ENCODE measurements around the gene ATP11C. TPM values are rescaled to one million over a fixed set of nuclear protein-coding genes. Genes with fewer than 3 reads are reported as not detected.
"Not testable (repeated sequence)": the region's sequence is repeated elsewhere in the genome, so short reads cannot be mapped to it uniquely, and the experiment has no call there.

The ATP11C gene
- total RNA-seq, 2 donors from 2014 or later = 9.1 to 15.3 TPM

- DNase-seq = no peak
- intact Hi-C loops (cut with DNase I) = no loop called here
Measured at GRCh38 chrX:139969286-139969685, 36.4 kb upstream of the ATP11C start.

GRCh38 chrX:139967750-139968149 is 34.9 kb upstream of the ATP11C start:
- Histone ChIP-seq H3K4me1 (no peaks in the 10 kb centered on the region), H3K36me3 (no peaks in the 10 kb centered on the region), H3K9me3 (no peaks in the 10 kb centered on the region), H3K27me3 (no peaks in the 10 kb centered on the region), H3K4me3 (no peak overlapping the region), H3K9ac (ENCODE audit: low read depth in 2 of 2, low read length in 2 of 2) (no peak overlapping the region), H3K27ac (no peak overlapping the region)
- no peak for DNase-seq
- intact Hi-C loops (cut with DNase I) = no loop called here
- no peak for TF ChIP-seq CTCF (IDR thresholded peaks at IDR 0.05)

More at GRCh38 chrX:139969286-139969685, 36.4 kb upstream of the ATP11C start:
- no peak for TF ChIP-seq CTCF (IDR thresholded peaks at IDR 0.05)
- Histone ChIP-seq H3K9me3 (no peaks in the 10 kb centered on the region), H3K27me3 (no peaks in the 10 kb centered on the region), H3K4me3 (no peak overlapping the region), H3K4me1 (no peaks in the 10 kb centered on the region), H3K9ac (ENCODE audit: low read depth in 2 of 2, low read length in 2 of 2) (no peak overlapping the region), H3K27ac (no peak overlapping the region), H3K36me3 (no peaks in the 10 kb centered on the region)

- Histone ChIP-seq H3K4me1 (no peaks in the 10 kb centered on the region), H3K4me3 (no peak overlapping the region), H3K9ac (ENCODE audit: low read depth in 2 of 2, low read length in 2 of 2) (no peak overlapping the region), H3K36me3 (no peaks in the 10 kb centered on the region), H3K27ac (no peak overlapping the region), H3K9me3 (no peaks in the 10 kb centered on the region), H3K27me3 (no peaks in the 10 kb centered on the region)
- DNase-seq = peak; percentile 22
- intact Hi-C loops (cut with DNase I) = no loop called here
- TF ChIP-seq CTCF (IDR thresholded peaks at IDR 0.05) = no peak
Measured at GRCh38 chrX:139967300-139967699, 34.4 kb upstream of the ATP11C start.

GRCh38 chrX:139966159-139966558 is 33.3 kb upstream of the ATP11C start:
- H3K9me3 ChIP-seq; H3K4me1 ChIP-seq; DNase-seq; intact Hi-C loops (cut with DNase I); H3K4me3 ChIP-seq; H3K9ac ChIP-seq (ENCODE audit: low read depth in 2 of 2, low read length in 2 of 2); H3K27me3 ChIP-seq; H3K36me3 ChIP-seq; H3K27ac ChIP-seq: not testable (repeated sequence)

- H3K9ac ChIP-seq (ENCODE audit: low read depth in 2 of 2, low read length in 2 of 2) = no peak within 1 kb of the TSS
- no peak within 1 kb of the TSS for H3K4me3 ChIP-seq
- no peaks in the 10 kb centered on the region for H3K36me3 ChIP-seq
- H3K27ac ChIP-seq = no peak within 1 kb of the TSS
- H3K4me1 ChIP-seq = no peaks in the 10 kb centered on the region
- no peaks in the 10 kb centered on the region for H3K27me3 ChIP-seq
- no peak for DNase-seq
- H3K9me3 ChIP-seq = no peaks in the 10 kb centered on the region
- intact Hi-C loops (cut with DNase I) = no loop called here
- TF ChIP-seq CTCF (IDR thresholded peaks at IDR 0.05) = no peak
Measured at GRCh38 chrX:139965421-139965820, 32.6 kb upstream of the ATP11C start, which contains the start of gene CXorf66. CXorf66 (minus strand) TSS chrX:139965521; CDS start chrX:139965496, 25 bp downstream.

- H3K36me3 ChIP-seq; intact Hi-C loops (cut with DNase I); DNase-seq; H3K9me3 ChIP-seq; H3K27me3 ChIP-seq; H3K27ac ChIP-seq; H3K4me1 ChIP-seq; H3K9ac ChIP-seq (ENCODE audit: low read depth in 2 of 2, low read length in 2 of 2); H3K4me3 ChIP-seq: not testable (repeated sequence)
Measured at GRCh38 chrX:139961091-139961490, 28.2 kb upstream of the ATP11C start.

GRCh38 chrX:139949703-139950102 is 16.9 kb upstream of the ATP11C start:
- intact Hi-C loops (cut with DNase I) = no loop called here
- Histone ChIP-seq H3K27me3 (no peaks in the 10 kb centered on the region), H3K36me3 (no peaks in the 10 kb centered on the region), H3K9me3 (no peaks in the 10 kb centered on the region), H3K9ac (ENCODE audit: low read depth in 2 of 2, low read length in 2 of 2) (no peak overlapping the region), H3K4me1 (no peaks in the 10 kb centered on the region), H3K4me3 (no peak overlapping the region), H3K27ac (no peak overlapping the region)
- no peak for TF ChIP-seq CTCF (IDR thresholded peaks at IDR 0.05)
- no peak for DNase-seq

Measured in colonic mucosa (tissue), 4 donors.